Activated CD4-positive, alpha-beta T cell treated with anti-CD3 and anti-CD28 coated beads for 48 hours (primary cell): ENCODE data around the gene C5orf52.
A peak's percentile ranks its signal among the peaks of the same experiment; 100 is the strongest.
"Not testable (repeated sequence)": the region's sequence is repeated elsewhere in the genome, so short reads cannot be mapped to it uniquely, and the experiment has no call there.

ENCODE experiments used
- DNase-seq: peaks from one replicate; pipeline ENCODE4 v3.0.0-alpha.2; 2020

The C5orf52 gene

DNA sequence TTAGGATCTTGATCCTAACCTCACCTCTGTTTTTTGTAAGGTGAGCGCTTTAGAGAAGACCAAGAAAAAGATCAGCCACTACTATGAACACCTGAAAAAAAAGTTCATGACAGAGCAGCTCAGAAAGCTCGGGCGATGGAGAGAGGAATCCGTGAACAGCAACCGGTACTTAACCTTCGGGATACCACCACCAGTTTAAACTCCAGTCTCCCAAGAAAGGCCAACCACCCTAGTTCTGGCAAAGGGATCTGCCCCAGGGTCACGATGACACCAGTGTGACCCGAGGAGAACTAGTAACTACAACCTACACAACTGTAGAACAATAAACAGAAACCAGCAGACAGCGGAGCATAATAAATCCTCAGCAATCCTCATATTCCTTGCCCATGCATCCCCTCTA, 8.5 kb downstream of the C5orf52 start:
- no peak for DNase-seq

DNA sequence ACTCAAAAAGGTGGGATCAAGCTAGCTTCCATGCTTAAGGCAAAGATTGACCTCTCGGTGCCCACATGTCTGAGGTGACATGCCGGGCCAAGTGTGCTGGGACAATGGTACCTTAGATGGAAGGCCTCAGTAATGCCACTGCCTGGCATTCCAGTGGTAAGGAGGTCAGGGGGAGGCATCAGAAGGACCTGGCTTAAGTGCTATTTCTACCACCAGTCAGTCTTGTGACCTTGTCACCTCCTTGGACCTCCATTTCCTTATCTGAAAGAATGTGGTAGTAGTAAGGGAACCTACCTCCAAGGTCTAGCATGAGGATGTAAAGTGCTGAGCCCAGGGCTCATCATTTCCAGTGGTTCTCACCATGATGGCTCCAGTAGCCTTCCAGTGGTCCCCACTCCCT, 8.9 kb downstream of the C5orf52 start:
- no peak for DNase-seq

GRCh38 chr5:157681048-157681447, 9.7 kb downstream of the C5orf52 start:
- DNase-seq, result no peak

- no peak for DNase-seq
Observed at GRCh38 chr5:157682257-157682656, 10.9 kb downstream of the C5orf52 start.

DNA sequence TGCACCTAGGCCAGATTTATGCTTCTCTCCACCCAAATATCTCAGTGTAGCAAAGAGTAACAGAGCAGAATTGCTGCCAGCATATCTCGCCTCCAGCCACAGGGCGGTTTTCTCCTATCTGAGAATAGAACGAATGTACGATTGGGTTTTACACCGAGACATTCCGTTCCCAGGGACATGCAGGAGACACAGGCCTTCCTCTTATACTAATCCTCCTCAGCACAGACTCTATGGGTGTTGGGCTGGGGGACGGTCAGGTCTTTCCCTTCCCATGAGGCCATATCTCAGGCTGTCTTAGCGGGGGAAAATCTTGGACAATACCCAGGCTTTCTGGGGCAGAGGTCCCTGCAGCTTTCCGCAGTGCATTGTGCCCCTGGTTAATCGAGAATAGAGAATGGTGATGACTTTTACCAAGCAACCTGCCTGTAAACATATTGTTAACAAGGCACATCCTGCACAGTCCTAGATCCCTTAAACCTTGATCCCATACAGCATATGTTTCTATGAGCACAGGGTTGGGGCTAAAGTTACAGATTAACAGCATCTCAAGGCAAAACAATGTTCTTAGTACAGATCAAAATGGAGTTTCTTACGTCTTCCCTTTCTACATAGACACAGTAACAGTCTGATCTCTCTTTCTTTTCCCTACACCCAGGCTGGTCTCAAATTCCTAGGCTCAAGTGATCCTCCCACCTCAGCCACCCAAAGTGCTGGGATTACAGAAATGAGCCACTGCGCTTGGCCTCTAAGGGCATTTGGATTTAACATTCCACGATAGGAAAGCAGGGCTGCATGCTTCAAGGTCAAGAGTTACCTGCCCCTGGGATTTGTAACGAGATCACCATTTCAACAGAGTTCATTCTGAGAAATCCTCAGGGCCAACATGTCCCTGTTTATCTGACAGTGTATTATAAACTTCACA, 15.2 kb downstream of the C5orf52 start:
- not testable (repeated sequence) for DNase-seq

DNA sequence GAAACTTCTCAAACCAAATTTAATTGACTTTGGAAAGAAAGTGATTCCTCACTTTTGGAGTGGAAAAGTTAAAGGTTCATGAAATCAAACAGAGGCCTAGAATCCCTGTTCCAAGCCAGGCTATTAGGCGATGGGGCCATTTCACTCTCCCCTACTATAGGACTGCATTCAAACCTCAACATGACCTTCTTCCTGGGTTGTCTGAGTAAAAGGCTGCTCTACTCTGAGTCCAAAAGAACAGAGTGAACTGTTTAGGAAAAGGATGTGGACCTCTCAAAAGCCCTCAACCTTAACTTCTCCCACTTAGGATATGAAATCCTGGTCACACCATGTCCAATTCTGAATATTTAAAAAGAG, 15.8 kb downstream of the C5orf52 start:
- no peak for DNase-seq

DNA sequence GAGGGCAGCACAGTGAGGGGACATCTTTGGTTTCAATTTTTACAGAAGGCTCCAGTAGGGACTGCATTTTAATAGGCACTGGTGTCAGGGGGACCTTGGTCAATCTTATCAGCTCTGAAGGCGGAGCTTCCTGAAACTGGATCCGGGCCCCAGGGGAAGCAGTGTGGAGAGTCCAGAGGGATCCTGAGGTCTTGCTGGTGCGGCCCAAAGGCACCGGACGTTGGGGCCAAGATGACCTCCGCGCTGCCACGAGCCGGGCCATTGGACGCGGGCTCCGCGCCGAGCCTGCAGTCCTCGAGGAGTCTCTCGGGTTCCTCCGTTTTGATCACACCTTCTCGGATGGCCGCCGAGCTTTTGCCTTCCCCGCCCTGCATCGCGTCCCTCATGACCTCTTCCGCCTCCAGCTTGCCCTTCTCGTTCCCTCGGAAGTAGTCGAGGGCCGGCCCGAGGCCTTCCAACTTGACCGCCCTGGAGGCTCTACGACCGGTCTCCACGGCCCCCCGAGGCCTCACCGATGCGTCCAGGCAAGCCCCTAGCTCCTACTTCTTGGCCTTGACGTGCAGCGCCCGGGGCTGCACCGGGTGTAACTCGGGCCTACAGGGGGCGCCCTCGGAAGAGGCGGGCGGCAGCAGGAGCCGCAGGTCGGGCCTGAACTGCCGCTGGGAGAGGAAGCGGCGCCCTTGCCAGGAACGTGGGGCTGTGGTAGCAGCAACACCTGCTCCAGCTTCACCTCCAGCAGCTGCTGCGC, 18.8 kb downstream of the C5orf52 start:
- DNase-seq, result peak; percentile 50

- DNase-seq, result no peak
Observed at GRCh38 chr5:157690690-157691433, 19.5 kb downstream of the C5orf52 start.

- DNase-seq, result not testable (repeated sequence)
Observed at GRCh38 chr5:157693816-157694215, 22.5 kb downstream of the C5orf52 start.

- not testable (repeated sequence) for DNase-seq
Observed at GRCh38 chr5:157696154-157696553, 24.8 kb downstream of the C5orf52 start.

GRCh38 chr5:157698674-157699073, 27.3 kb downstream of the C5orf52 start:
- not testable (repeated sequence) for DNase-seq

- no peak for DNase-seq
Observed at GRCh38 chr5:157703736-157704135, 32.4 kb downstream of the C5orf52 start.

GRCh38 chr5:157708866-157709265, 37.5 kb downstream of the C5orf52 start:
- no peak for DNase-seq

DNA sequence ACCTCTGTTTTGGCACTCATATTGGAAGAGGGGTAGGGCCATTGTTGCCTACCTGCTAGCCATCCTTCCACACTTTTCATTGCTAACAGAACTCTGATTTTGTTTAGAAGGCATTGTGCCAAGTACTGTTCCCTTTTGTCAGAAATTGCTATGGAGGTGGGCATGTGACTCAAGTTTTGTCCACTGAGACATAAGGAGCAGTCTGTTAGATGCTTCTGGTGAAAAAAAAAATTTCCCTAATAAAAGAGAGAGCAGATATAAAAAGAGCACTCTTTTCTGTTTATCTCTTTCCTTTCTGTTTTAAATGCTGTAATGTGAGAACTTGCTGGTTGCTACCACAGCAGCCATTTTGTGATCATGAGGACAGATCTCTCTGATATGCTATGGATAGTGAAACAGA, 38.0 kb downstream of the C5orf52 start:
- DNase-seq, result no peak

DNA sequence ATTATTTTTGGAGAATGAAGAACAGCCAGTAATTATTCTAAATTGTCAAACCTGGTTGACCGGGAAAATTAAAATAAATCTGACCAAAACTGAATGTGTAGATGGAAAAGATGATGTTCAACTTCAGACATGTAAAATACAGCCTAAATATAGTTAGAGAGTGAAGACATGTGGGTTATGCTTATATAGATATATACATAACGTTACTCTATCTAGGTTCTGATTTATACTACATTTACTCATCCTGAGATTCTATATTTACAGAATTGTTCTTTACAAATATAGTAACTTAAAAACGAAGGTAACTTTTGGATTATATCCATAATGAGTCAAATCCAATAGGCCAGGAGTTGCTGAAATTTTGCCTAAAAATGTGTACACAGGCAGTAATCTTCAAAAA, 39.1 kb downstream of the C5orf52 start:
- no peak for DNase-seq

- DNase-seq, result no peak
Observed at GRCh38 chr5:157710882-157711281, 39.5 kb downstream of the C5orf52 start.

GRCh38 chr5:157713830-157714595, 42.7 kb downstream of the C5orf52 start:
- no peak for DNase-seq

- DNase-seq, result no peak
Observed at GRCh38 chr5:157714596-157714864, 43.2 kb downstream of the C5orf52 start.

DNA sequence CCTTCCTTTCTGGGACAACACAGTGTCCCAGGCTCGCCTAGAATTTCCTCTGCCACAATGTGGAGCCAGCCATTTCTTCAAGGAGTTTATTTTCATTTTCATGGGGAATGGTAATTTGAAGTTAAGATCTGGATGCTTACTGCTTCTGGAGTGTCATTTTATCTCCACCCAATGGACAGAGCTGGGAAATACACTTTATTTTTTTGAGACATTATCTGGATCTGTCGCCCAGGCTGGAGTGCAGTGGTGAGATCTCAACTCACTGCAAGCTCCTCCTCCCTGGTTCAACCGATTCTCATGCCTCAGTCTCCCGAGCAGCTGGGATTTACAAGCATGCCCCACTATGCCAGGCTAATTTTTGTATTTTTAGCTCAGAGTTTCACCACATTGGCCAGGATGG, 47.2 kb downstream of the C5orf52 start:
- DNase-seq, result peak; percentile 14

DNA sequence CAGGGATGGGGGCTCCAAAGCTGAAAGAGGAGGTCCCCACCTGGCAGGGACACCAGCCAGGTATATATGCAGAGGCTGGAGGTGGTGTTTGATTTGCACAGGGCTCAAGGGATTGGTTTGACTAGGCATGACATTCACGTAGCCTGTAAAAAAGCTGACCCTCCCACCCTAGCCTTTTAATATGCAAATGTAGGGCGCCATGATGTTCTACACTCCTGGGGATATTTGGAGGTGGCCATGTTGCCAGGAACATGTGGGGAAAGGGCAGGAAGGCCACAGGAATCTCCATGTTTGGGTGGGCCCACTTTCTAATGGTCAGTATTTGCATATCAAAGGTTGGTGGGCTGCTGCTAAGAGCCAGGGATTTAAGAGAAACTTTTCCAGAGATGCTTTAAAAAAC, 47.9 kb downstream of the C5orf52 start:
- no peak for DNase-seq

DNA sequence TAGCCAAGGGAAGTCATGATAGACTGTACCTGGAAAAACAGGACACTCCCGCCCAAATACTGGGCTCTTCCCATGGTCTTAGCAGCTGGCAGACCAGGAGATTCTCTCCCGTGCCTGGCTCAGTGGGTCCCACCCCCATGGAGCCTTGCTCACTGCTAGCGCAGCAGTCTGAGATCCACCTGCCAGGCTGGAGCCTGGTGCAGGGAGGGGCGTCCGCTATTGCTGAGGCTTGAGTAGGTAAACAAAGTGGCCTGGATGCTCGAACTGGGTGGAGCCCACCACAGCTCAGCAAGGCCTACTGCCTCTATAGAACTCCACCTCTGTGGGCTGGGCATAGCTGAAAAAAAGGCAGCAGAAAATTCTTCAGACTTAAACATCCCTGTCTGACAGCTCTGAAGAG, 49.8 kb downstream of the C5orf52 start:
- no peak for DNase-seq

DNA sequence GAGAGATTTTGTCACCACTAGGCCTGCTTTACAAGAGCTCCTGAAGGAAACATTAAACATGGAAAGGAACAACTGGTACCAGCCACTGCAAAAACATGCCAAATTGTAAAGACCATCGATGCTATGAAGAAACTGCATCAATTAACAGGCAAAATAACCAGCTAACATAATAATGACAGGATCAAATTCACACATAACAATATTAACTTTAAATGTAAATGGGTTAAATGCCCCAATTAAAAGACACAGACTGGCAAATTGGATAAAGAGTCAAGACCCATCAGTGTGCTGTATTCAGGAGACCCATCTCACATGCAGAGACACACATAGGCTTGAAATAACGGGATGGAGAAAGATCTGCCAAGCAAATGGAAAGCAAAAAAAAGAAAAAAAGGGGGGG, 51.6 kb downstream of the C5orf52 start:
- not testable (repeated sequence) for DNase-seq

DNA sequence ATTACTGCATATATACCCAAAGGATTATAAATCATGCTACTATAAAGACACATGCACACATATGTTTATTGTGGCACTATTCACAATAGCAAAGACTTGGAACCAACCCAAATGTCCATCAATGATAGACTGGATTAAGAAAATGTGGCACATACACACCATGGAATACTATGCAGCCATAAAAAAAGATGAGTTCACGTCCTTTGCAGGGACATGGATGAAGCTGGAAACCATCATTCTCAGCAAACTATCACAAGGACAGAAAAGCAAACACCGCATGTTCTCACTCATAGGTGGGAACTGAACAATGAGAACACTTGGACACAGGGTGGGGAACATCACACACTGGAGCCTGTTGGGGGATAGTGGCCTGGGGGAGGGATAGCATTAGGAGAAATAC, 55.3 kb downstream of the C5orf52 start:
- not testable (repeated sequence) for DNase-seq
